GM18498 (cell line): ENCODE measurements around the gene ATE1.
"Not testable (repeated sequence)": the region's sequence is repeated elsewhere in the genome, so short reads cannot be mapped to it uniquely, and the experiment has no call there.

Experiments used
- ATAC-seq: cut with Tn5 transposase; IDR thresholded peaks from one replicate; pipeline ENCODE4 v1.9.1; 2021; ENCODE audit warnings: mild to moderate bottlenecking, moderate library complexity; ENCODE audit not compliant: unreplicated experiment

The ATE1 gene

DNA sequence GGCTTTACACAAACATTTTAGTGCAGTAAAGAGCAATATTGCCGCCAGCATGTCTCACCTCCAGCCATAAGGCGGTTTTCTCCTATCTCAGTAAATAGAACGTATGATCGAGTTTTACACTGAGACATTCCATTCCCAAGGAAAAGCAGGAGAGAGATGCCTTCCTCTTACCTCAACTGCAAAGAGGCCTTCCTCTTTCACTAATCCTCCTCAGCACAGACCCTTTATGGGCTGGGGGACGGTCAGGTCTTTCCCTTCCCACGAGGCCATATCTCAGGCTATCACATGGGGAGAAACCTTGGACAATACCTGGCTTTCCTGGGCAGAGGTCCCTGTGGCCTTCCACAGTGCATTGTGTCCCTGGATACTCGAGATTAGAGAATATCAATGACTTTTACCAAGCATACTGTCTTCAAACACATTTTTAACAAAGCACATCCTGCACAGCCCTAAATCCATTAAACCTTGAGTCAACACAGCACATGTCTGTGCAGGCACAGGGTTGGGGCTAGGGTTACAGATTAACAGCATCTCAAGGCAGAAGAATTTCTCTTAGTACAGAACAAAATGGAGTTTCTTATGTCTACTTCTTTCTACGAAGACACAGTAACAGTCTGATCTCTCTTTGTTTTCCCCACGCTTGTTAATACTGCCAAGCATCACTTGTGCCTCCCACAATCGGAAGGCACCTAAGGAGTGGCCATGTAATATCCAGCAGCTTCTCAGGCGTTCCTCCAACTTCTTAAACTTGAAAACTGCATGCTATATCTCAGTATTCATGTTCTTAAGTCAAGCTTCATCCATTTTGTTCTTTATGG lies 2.6 kb upstream of the ATE1 start:
- not testable (repeated sequence) for ATAC-seq

- not testable (repeated sequence) for ATAC-seq
Observed at GRCh38 chr10:121929585-121930267, 1.9 kb upstream of the ATE1 start.

DNA sequence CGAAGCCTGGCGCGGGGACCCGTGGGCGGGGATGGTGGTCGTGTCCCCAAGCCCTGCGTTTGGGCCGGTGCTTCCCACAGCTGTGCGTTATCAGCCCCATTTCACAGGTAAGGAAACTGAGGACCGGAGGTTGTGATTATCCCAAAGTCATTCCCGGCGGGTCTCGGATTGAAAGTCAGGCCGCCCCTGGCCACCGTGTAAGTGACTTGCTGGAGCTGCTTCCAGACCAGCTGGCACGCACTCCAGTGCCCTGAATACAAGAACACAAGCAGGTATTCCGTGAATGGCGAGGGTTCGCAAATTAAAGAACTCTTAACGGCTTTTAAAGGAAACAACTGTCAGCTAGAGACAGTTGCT lies 675 bp upstream of the ATE1 start:
- ATAC-seq = peak; percentile 12

GRCh38 chr10:121927318-121927840 lies 452 bp downstream of the ATE1 start:
- ATAC-seq = peak; percentile 48

GRCh38 chr10:121926671-121927317 lies 1.0 kb downstream of the ATE1 start:
- ATAC-seq = peak; percentile 12

DNA sequence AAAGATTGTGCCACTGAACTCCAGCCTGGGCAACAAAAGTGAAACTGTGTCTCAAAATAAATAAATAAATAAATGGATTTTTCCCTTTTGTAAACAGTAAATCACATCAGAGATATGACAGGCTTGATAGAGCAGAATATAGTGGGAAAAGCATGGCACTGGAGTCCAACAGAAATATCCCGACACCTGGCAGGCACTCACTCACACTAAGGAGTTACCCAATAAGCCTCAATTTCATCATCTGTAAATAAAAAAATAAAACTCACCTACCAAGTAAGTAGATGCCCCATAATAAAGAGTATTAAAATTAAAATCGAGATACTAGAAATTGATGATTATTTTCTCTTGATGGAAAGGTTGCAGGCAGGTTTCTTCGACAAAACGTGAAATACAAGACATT lies 1.7 kb downstream of the ATE1 start:
- no peak for ATAC-seq

GRCh38 chr10:121921238-121921931 lies 6.4 kb downstream of the ATE1 start:
- no peak for ATAC-seq

- peak; percentile 82 for ATAC-seq
Observed at GRCh38 chr10:121919666-121920065, 8.2 kb downstream of the ATE1 start.

DNA sequence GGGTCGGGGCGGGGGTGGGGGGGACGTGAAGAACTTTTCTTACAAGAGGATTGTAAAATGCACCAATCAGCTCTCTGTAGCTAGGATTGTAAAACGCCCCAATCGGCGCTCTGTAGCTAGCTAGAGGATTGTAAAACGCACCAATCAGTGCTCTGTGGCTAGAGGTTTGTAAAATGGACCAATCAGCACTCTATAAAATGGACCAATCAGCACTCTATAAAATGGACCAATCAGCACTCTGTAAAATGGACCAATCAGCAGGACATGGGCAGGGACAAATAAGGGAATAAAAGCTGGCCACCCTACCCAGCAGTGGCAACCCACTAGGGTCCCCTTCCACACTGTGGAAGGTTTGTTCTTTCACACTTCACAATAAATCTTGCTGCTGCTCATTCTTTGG lies 9.0 kb downstream of the ATE1 start:
- ATAC-seq = not testable (repeated sequence)

- no peak for ATAC-seq
Observed at GRCh38 chr10:121914661-121915060, 13.2 kb downstream of the ATE1 start.

DNA sequence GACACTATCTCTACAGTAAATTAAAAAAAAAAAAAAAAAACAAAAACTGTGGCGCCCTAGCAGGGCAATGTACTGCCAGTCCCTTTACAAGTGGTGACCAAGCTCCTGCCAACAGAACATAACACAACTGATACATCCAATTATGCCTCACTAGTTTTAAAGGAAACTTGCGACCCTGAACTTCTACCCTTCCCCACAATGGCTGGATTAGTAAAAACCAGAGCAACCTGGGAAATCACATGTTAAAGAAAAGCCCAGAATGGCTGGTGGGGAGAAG lies 16.5 kb downstream of the ATE1 start:
- no peak for ATAC-seq

- no peak for ATAC-seq
Observed at GRCh38 chr10:121910673-121911420, 17.0 kb downstream of the ATE1 start.

DNA sequence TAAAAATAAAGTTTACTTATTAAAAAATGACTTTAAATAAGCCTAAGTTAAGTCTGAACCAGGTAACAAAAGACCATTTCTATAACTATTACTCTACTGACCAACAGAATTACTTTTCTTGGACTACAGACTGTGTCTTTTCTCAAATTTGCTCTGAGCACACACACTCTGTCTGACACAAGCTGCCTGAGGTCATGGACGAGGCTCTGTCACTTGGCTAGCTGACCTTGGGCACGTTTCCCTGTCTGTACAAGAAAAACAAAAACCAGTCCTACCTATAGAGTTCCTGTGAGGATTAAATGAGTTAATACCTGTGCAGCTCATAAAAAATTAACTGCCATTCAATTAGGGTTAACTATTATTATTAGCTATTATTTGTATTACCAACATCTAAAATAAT lies 22.9 kb downstream of the ATE1 start:
- no peak for ATAC-seq

DNA sequence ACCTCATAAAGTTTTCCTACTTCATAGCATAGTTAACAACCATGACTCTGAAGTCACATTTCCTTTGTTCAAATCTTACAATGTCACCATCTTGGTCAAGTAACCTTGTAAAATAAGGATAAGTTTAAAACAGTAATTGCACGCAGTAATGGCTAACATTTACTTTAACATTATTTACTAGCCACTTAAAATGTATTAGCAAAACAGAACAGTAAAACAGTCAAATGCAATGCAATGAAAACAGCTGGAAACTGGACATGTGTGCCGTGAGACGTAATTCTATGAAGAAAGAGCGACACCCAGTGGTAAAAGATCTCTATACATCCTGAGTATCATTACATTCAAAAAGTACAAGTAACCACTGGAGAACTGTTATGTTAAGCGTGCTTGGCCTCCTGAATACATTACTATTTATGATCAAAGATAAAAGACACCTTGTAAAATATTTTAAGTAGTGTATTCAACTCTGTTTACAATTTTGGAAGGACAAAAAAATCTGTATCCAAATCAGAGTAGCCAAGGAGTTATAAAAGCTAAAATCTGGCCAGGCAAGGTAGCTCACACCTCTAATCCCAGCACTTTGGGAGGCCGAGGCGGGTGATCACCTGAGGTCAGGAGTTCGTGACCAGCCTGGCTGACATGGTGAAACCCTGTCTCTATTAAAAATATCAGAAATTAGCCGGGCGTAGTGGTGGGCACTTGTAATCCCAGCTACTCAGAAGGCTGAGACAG lies 27.2 kb downstream of the ATE1 start:
- peak; percentile 74 for ATAC-seq

- ATAC-seq = no peak
Observed at GRCh38 chr10:121899727-121900126, 28.1 kb downstream of the ATE1 start.

- ATAC-seq = no peak
Observed at GRCh38 chr10:121891103-121891502, 36.7 kb downstream of the ATE1 start.

DNA sequence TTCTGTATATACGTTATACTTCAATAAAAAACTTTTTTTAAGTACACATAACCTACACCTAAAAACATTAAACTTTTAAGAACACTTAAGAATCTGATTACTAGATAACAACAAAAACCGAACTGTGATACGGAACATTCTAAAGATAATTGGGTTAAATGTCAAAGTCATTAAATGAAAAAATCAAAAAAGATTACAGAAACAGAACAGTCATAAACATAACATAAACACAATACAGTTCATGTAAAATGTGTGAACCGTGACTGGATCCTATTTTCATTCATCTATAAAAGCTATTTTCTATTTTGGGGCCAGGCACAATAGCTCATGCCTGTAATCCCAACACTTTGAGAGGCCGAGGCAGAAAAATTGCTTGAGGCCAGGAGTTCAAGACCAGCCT lies 38.6 kb downstream of the ATE1 start:
- no peak for ATAC-seq

DNA sequence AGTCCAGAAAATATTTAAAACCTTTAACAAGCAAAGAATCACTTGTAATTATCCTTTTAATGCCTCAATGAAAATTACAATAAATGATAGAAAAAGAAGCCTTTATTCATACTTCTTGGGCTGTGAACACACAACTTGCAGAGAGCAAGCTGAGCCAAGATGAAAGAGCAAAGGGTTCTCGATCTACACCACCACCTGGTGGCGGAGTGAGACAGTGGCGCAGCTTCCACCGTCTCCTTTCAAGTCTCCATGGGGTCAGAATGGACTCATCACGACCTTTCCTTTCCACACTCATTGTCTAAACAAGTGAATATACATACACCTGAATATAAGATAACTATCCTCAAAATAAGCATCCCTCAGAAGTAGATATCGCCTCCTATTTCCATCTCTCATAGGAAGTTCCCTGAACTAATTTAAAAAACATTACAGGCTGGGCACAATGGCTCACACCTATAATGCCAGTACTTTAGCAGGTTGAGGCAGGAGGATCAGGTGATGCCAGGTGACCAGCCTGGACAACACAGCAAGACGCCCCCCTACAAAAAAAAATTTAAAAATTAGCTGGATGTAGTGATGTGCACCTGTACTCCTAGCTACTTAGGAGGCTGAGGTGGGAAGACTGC lies 40.7 kb downstream of the ATE1 start:
- ATAC-seq = peak; percentile 51

GRCh38 chr10:121886181-121886580 lies 41.6 kb downstream of the ATE1 start:
- ATAC-seq = no peak

GRCh38 chr10:121880895-121881294 lies 46.9 kb downstream of the ATE1 start:
- no peak for ATAC-seq
